IPS-11a (cell line): Measurements from ENCODE around the gene TRPC4.

Experiments
- H3K4me3 ChIP-seq: one replicate; pipeline ENCODE4 v1.5.1; 2013; ENCODE audit warnings: low read depth, low read length, control low read depth

TRPC4 gene

GRCh38 chr13:37662624-37663023 lies 206.9 kb downstream of the TRPC4 start:
- no peak overlapping the region for H3K4me3 ChIP-seq

- no peak overlapping the region for H3K4me3 ChIP-seq
Observed at GRCh38 chr13:37657956-37658355, 211.6 kb downstream of the TRPC4 start.

- no peak overlapping the region for H3K4me3 ChIP-seq
Observed at GRCh38 chr13:37657134-37657533, 212.4 kb downstream of the TRPC4 start.

GRCh38 chr13:37656247-37656940 lies 213.2 kb downstream of the TRPC4 start:
- H3K4me3 ChIP-seq, result no peak overlapping the region

- no peak overlapping the region for H3K4me3 ChIP-seq
Observed at GRCh38 chr13:37652596-37652995, 217.0 kb downstream of the TRPC4 start.

DNA sequence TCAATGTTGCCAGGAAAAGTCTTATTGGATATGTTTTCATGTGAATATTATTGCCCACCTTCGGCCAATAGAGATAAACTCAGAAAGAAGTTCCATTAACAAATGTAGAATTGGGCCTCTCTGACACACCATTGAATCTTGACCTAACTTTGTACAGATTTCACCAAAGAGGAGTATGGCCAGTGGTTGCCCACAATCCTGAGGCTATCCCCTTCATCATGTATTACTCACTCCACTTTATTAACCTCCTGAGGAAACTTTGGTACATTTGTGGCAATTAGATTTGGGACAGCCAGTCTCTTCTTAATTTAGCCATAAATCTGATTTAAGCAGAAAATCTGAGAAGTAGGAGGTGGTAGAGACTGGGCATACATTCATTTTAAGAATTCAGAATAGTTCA lies 217.7 kb downstream of the TRPC4 start:
- no peak overlapping the region for H3K4me3 ChIP-seq

- no peak overlapping the region for H3K4me3 ChIP-seq
Observed at GRCh38 chr13:37648609-37649008, 221.0 kb downstream of the TRPC4 start.

DNA sequence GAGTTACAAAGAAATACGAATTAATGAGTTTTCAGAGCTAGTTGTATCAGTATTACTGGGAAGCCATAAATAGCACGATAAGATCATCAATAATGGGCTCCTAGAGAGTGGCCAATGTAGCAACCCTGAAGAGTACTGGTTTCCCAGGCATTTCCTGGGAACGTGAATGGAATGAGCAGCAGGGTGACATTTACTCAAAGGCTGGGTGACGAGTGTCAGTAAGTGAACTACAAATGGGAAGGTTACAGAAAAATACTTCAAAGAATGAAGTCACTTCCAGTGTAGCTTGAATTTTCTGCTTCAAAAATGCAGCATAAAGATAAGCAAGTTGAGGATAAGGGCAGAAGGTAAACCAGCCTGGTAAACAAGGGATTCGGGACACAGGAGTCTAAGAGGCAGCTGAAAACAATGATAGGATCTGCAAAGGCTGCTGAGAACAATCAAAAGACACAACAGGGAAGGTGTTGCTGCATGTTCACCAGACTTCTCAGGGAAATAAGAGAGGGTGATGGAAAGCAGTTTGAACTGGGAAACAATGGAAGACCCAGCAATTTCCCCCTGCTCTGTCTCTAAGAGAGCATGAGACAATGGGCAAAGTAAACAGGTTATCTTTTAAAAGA lies 222.4 kb downstream of the TRPC4 start:
- H3K4me3 ChIP-seq, result no peak overlapping the region

DNA sequence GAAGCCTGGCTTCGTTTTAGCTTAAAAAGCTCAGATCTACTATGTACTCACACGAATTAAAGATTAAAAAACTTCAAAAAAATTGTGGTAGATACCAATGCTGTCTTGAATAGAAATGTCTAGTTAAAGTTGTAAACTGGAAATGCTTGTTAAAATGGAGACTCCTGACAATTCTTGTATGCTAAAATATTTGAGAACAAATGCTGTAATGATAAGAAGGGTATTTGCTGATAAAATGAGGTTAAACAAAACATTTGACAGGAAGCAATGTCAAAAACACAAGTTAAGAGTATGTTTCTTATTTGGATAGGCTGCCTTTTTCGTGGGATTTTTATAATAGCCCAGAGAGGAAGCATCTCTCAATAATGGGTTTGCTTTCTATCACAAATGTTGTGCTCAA lies 223.0 kb downstream of the TRPC4 start:
- H3K4me3 ChIP-seq, result no peak overlapping the region

DNA sequence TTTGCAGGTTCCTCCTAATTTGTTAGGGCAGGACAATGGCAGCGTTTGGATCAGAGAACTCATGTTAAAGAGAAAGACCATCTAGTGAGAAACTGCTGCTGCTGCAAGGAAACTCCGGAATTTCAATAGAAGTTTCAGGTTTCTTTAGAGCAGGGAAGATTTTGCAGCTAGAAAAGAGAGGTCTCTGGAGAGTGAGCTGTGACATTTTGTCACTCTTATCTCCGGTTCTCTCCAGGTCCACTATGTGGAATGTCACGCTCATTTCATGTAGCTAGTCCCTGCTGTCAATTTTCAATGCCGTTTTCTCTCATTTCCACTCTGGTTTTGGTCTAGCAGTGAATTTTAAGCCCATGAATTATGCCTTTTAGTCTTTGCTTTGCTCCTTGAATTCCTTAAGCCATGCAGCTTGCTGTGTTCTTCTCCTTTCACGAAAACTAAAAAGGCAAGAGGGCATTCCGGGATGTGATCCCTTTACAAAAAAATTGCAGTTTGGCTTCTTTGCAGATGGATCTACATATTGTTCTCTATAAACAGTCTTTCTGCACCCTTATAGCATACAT lies 224.3 kb downstream of the TRPC4 start:
- H3K4me3 ChIP-seq, result no peak overlapping the region

GRCh38 chr13:37641391-37641790 lies 228.2 kb downstream of the TRPC4 start:
- no peak overlapping the region for H3K4me3 ChIP-seq

GRCh38 chr13:37640499-37640898 lies 229.1 kb downstream of the TRPC4 start:
- H3K4me3 ChIP-seq, result no peak overlapping the region

DNA sequence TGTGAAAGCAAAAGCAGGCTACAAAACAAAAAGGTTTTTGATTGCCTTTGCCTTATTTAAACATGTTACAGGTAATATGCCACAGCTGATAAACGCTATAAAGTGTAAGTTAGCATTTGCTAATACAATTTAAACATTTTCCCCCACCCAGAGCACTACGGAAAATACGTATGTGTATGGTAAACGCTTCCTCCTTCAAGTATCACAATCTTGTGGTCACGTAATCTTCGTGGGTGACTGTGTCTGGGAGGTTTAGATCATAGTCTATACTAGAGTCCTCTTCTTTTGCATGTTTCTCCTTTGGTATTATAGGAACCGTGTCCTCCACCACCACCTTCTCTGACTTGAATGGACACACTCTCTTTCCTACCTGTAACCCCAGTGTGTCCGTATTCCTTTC lies 232.9 kb downstream of the TRPC4 start:
- H3K4me3 ChIP-seq, result no peak overlapping the region

DNA sequence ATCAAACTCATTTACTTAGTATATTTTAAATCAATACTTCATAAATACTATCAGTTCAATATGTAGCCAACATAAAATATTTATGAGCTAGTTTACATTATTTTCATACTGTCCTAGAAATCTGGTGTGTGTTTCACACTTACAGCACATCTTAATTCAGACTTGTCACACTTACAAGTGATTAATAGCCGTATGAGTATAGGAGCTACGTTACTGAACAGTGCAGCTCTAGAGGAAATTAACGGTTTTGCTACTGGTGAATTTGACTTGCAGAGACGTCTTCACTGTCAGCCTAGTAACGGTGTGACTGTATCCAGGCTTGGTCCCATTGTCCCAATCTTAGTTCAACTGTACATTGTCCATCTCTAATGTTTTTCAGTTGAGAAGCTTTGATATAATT lies 237.3 kb downstream of the TRPC4 start:
- H3K4me3 ChIP-seq, result no peak overlapping the region

DNA sequence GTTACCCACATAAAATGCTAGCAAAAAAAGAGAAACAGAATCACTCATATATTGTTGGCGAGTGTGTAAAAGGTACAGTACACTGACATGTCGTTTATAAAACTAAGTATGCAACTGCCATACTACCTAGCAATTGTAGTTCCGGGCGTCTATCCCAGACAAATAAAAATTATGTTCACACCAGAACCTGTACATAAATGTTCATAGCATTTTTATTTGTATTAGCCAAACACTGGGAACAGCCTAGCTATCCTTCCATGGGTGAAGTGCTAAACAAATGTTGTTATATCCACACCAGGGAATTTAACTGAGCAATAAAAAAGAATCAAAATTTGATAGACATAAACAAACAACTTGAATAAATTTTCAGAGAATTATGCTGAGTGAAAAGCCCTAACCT lies 242.1 kb downstream of the TRPC4 start:
- H3K4me3 ChIP-seq, result no peak overlapping the region

GRCh38 chr13:37621811-37622361 lies 247.7 kb downstream of the TRPC4 start:
- H3K4me3 ChIP-seq, result no peak overlapping the region

DNA sequence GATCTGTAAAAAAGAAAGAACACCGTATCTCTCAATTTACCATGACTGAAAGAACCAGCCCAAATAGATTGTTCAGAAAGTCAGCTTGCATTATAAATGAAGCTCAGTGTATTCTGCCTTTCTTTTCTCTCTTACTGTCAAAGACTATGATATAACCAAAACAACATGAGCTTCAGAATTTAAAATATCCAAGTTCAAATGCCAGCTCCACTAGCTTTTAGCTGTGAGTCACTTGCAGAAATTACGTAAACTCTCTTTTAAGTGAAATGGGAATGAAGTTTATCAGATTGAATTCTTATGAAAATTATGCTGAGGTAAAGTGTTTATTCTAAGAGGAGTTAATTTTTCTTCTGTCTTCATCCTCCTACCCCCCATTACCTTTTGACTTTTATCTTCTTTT lies 251.0 kb downstream of the TRPC4 start:
- no peak overlapping the region for H3K4me3 ChIP-seq

- H3K4me3 ChIP-seq, result no peak overlapping the region
Observed at GRCh38 chr13:37617173-37617572, 252.4 kb downstream of the TRPC4 start.

- H3K4me3 ChIP-seq, result no peak overlapping the region
Observed at GRCh38 chr13:37616131-37616530, 253.4 kb downstream of the TRPC4 start.

GRCh38 chr13:37615276-37615675 lies 254.3 kb downstream of the TRPC4 start:
- H3K4me3 ChIP-seq, result no peak overlapping the region

DNA sequence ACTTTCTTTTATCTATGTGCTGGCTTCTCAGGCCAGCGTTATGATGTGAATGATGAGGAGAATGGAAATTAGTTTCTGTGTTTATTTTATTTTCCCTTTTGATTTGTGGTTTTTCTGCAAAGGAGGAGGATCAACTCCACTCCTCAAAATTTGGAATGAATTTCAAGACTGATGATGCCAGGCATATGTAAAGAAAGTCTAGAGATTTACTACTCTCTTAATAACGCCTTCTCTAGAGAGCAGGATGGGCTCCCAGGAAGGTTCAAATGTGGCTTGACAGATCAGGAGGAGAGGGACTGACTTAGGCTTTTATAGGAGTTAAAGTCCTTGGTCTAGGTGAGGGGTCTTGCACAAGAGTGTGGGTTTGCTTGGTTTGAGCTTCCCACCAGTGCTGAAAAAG lies 255.9 kb downstream of the TRPC4 start:
- no peak overlapping the region for H3K4me3 ChIP-seq

DNA sequence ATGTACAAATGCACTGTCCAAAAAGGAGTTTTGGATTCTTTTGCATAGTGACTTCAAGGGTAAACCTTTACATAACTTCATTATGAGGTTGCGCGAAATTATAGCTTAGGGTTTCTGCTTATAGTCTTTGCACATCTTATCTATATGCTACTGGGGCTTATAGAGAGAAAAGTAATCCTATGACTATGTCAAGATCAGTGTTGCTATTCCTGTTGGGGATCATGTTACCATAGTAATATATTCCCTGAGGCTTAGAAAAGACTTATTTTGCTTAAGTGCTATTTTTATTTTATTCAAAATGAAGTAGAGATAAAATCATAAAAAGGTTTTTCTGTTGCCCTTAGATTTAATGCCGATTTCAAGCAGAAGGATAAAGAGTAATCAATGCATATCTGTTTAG lies 256.3 kb downstream of the TRPC4 start:
- no peak overlapping the region for H3K4me3 ChIP-seq
